ENCODE results near the gene OR1D2.
A peak's percentile ranks its signal among the peaks of the same experiment; 100 is the strongest.
"Not testable (repeated sequence)": the region's sequence is repeated elsewhere in the genome, so short reads cannot be mapped to it uniquely, and the experiment has no call there.

OR1D2 gene

GRCh38 chr17:3104322-3104721 lies at the start of gene OR1D2:
Gene OR1D2, minus strand, starts transcription at chr17:3104422. Its CDS starts 11,426 bp downstream, at chr17:3092996.
- no peak for TF ChIP-seq CTCF (conservative IDR thresholded peaks at IDR 0.05)
- H3K27ac ChIP-seq, result no peak within 1 kb of the TSS

GRCh38 chr17:3137494-3137893 lies 33.3 kb upstream of the OR1D2 start:
- H3K27ac ChIP-seq, result not testable (repeated sequence)

- no peak for TF ChIP-seq CTCF (conservative IDR thresholded peaks at IDR 0.05)
- H3K27ac ChIP-seq, result no peak within 1 kb of the TSS
These were observed 23.2 kb upstream of the OR1D2 start, which contains the start of gene OR1G1 for GRCh38 chr17:3127451-3127850. Gene OR1G1, minus strand, starts transcription at chr17:3127551. Its CDS starts 0 bp downstream, at chr17:3127551.

GRCh38 chr17:3073850-3074249 lies 30.4 kb downstream of the OR1D2 start:
- not testable (repeated sequence) for H3K27ac ChIP-seq

GRCh38 chr17:3065192-3065591 lies 39.0 kb downstream of the OR1D2 start:
- not testable (repeated sequence) for H3K27ac ChIP-seq

GRCh38 chr17:3063507-3063906 lies 40.7 kb downstream of the OR1D2 start, which contains the start of gene OR1D5:
Gene OR1D5, minus strand, starts transcription at chr17:3063607. Its CDS starts 0 bp downstream, at chr17:3063607.
- not testable (repeated sequence) for H3K27ac ChIP-seq

- H3K27ac ChIP-seq, result not testable (repeated sequence)
These were observed 41.3 kb downstream of the OR1D2 start for GRCh38 chr17:3062824-3063377.

GRCh38 chr17:3054868-3055267 lies 49.4 kb downstream of the OR1D2 start:
- not testable (repeated sequence) for H3K27ac ChIP-seq

GRCh38 chr17:3049705-3050295 lies 54.4 kb downstream of the OR1D2 start:
- peak overlapping the region; percentile 77; the same call in 1 of the 2 replicates for H3K27ac ChIP-seq
- no peak for TF ChIP-seq CTCF (conservative IDR thresholded peaks at IDR 0.05)

- TF ChIP-seq CTCF (conservative IDR thresholded peaks at IDR 0.05), result peak; percentile 96
- peak overlapping the region; percentile 77 for H3K27ac ChIP-seq
These were observed 55.3 kb downstream of the OR1D2 start for GRCh38 chr17:3048727-3049471.

GRCh38 chr17:3046753-3047152 lies 57.5 kb downstream of the OR1D2 start:
- TF ChIP-seq CTCF (conservative IDR thresholded peaks at IDR 0.05), result no peak
- no peak overlapping the region for H3K27ac ChIP-seq

Measured in VCaP (cell line).